Mesothelial cell of epicardium (in vitro differentiated cells): Measurements from ENCODE around the gene REV3L. TPM values are rescaled to one million over a fixed set of nuclear protein-coding genes. Genes with fewer than 3 reads are reported as not detected.

Experiments
- DNase-seq, 2 experiments: peaks; one replicate each; pipeline ENCODE4 v3.0.0; 2021; ENCODE audit warnings: low spot score in 2 of 2; ENCODE audit not compliant: unreplicated experiment in 2 of 2
- H3K27ac Mint-ChIP-seq: 2 replicates; pipeline ENCODE4 v1.8.0; 2021; ENCODE audit warnings: mixed read lengths
- H3K27me3 Mint-ChIP-seq: 2 replicates; pipeline ENCODE4 v1.8.0; 2021; ENCODE audit warnings: low read depth, mixed read lengths
- H3K36me3 Mint-ChIP-seq: 2 replicates; pipeline ENCODE4 v1.8.0; 2021; ENCODE audit warnings: mixed read lengths
- H3K4me1 Mint-ChIP-seq: 2 replicates; pipeline ENCODE4 v1.8.0; 2021; ENCODE audit warnings: mixed read lengths
- H3K4me3 Mint-ChIP-seq: 2 replicates; pipeline ENCODE4 v1.8.0; 2021; ENCODE audit warnings: mild to moderate bottlenecking, moderate library complexity, mixed read lengths
- H3K9me3 Mint-ChIP-seq: 2 replicates; pipeline ENCODE4 v1.8.0; 2021; ENCODE audit warnings: mixed read lengths
- total RNA-seq: library from RNA; stranded (reverse); gene quantifications from 3 replicates; pipeline ENCODE4 v1.2.1, GENCODE V29; 2021
- TF ChIP-seq, protein P1 (sequence below): fragments of 200-600 bp; sonication (generic); IDR thresholded peaks from one replicate; pipeline ENCODE4 v1.5.0; 2021; ENCODE audit warnings: antibody characterized with exemption; ENCODE audit not compliant: unreplicated experiment

REV3L gene
- total RNA-seq, 1 donor from 2014 or later: 41.7 TPM

DNA sequence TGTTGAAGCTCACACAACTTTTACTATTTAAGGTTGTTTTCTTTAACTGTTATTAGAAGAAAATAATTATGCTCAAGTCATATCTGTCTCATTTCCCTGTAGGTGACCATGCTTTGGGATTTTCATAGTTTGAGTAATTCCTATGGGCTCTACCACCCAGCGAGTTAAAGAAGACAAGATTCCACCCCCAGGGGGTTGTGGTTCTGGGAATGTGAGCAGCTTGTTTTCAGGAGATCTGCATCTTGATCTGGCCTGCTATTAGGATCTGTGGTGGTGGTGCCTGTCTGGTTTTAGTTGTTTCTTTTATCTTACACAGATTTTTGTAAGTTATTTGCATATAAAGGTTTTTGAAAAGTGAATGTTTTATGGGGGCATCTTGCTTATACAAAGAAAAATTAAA is 20.2 kb upstream of the REV3L start:
- Mint-ChIP-seq H3K27me3 (no peaks in the 10 kb centered on the region), H3K9me3 (peaks cover 10% of the 10 kb centered on the region), H3K4me1 (peaks cover 24% of the 10 kb centered on the region), H3K4me3 (no peak overlapping the region), H3K27ac (peak overlapping the region; percentile 84), H3K36me3 (peaks cover 21% of the 10 kb centered on the region)
- TF ChIP-seq, protein P1, sequence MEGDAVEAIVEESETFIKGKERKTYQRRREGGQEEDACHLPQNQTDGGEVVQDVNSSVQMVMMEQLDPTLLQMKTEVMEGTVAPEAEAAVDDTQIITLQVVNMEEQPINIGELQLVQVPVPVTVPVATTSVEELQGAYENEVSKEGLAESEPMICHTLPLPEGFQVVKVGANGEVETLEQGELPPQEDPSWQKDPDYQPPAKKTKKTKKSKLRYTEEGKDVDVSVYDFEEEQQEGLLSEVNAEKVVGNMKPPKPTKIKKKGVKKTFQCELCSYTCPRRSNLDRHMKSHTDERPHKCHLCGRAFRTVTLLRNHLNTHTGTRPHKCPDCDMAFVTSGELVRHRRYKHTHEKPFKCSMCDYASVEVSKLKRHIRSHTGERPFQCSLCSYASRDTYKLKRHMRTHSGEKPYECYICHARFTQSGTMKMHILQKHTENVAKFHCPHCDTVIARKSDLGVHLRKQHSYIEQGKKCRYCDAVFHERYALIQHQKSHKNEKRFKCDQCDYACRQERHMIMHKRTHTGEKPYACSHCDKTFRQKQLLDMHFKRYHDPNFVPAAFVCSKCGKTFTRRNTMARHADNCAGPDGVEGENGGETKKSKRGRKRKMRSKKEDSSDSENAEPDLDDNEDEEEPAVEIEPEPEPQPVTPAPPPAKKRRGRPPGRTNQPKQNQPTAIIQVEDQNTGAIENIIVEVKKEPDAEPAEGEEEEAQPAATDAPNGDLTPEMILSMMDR: no peak
- DNase-seq: no peak

DNA sequence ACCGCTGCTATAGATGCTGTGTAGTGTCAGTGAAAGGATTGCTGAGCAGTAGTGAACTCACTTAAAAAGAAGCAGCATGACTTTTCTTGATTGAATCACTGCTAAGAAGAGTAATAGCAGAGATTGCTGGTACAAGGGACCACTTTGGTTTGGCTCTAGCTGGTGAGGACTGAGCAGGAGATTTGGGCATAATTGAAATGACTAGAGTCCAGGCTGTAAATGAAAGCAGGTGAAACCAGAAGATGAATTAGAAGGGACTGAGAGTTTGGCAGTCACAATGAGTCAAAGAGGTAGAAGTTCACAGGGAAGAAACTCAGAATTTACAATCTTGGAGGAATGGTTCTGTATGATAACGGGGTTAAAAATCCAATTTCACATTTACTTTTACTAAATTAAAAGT is 19.1 kb upstream of the REV3L start:
- no peak for DNase-seq
- H3K9me3 Mint-ChIP-seq: peaks cover 10% of the 10 kb centered on the region
- peak overlapping the region; percentile 8 for H3K27ac Mint-ChIP-seq
- peaks cover 24% of the 10 kb centered on the region for H3K4me1 Mint-ChIP-seq
- H3K4me3 Mint-ChIP-seq: no peak overlapping the region
- peaks cover 18% of the 10 kb centered on the region for H3K36me3 Mint-ChIP-seq
- TF ChIP-seq, protein P1: no peak
- no peaks in the 10 kb centered on the region for H3K27me3 Mint-ChIP-seq

DNA sequence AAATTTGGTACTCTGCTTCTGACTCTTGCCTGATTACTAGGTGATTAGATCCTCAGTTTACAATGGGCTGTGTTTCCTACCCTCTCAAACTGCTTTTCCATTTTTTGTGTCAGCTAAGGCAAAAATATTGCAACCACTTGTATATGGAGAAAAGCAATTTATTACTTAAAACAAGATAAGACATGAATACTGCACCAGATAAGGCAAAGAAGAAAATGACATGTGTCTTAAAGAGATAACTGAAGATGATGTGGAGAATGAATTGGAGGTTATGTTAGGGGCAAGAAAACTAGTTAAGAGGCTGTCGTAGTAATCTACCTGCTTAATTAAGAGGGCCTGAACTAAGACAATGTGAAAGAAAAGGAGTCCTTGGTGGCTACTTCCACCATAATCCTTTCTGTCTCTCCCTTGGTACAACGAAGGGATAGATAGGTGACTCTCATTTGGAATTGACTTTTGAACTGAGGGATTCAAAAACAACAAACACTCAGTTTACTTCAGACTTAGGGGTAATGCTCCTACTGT is 16.3 kb upstream of the REV3L start:
- no peak for DNase-seq
- no peak overlapping the region for H3K27ac Mint-ChIP-seq
- no peaks in the 10 kb centered on the region for H3K27me3 Mint-ChIP-seq
- H3K4me1 Mint-ChIP-seq: peaks cover 35% of the 10 kb centered on the region
- no peaks in the 10 kb centered on the region for H3K9me3 Mint-ChIP-seq
- H3K4me3 Mint-ChIP-seq: no peak overlapping the region
- H3K36me3 Mint-ChIP-seq: no peaks in the 10 kb centered on the region
- TF ChIP-seq, protein P1: no peak

DNA sequence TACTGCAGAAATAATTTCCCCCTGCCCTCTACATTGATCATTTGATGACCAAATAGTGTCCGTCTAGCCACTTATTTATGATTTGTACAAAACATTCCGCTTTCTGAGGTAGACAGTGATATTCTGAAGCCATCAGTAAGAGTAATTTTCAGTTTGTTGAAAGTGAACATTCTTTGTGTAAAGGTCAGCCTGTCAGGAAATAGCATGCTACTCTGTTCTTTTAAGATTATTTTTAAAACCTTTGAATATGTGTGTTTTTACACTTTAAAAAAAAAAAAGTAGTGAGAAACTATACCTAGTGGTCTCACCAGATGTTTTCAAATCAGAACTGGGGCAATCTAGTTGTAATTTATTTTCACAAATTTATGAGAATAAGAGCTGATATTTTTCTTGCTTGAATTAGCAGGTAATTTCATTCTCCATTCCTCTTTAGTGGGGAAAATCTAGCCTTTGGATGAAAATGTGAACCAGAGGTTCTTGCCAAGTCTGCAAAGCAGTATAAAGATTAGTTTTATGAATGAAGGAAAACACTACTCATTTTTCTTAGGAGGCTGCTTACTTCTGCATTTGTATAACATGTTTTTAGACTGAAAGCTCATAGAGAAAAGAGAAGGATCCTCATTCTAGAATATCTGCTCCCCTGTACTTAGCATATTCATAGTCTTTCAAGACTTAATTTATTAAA is 12.1 kb upstream of the REV3L start:
- Mint-ChIP-seq H3K9me3 (no peaks in the 10 kb centered on the region), H3K36me3 (no peaks in the 10 kb centered on the region), H3K27ac (peak overlapping the region; percentile 68), H3K27me3 (no peaks in the 10 kb centered on the region), H3K4me1 (peaks cover 26% of the 10 kb centered on the region), H3K4me3 (no peak overlapping the region)
- DNase-seq: no peak
- TF ChIP-seq, protein P1: no peak

DNA sequence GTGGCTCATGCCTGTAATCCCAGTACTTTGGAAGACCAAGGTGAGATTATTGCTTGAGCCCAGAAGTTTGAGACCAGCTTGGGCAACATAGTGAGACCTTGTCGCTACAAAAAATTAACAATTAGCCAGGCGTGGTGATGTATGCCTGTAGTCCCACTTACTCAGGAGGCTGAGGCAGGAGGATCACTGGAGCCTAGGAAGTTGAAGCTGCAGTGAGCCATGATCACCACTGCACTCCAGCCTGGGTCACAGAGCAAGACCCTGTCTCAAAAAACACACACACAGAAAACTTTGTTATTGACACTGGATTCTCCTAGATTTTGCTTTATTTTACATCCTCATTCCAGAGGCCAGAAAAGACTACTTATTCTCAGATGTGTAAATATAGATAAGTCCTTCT is 9.5 kb upstream of the REV3L start:
- H3K9me3 Mint-ChIP-seq: no peaks in the 10 kb centered on the region

More for the DNA sequence above, 9.5 kb upstream of the REV3L start:
- Mint-ChIP-seq H3K27ac (no peak overlapping the region), H3K4me3 (no peak overlapping the region), H3K4me1 (peaks cover 20% of the 10 kb centered on the region), H3K27me3 (no peaks in the 10 kb centered on the region), H3K36me3 (peaks cover 10% of the 10 kb centered on the region)
- TF ChIP-seq, protein P1: no peak
- DNase-seq: no peak
